HL-60 (cell line): ENCODE data around the gene FBXL7.

Experiments
- DNase-seq, 2 experiments: peaks; one replicate each; pipeline ENCODE4 v3.0.0-alpha.2; 2010 to 2020; ENCODE audit warnings: low read depth in 1 of 2, low spot score in 1 of 2
- H3K27ac ChIP-seq: fragments of 250-450 bp; sonication (Bioruptor Pico); replicated peaks from 2 replicates; pipeline ENCODE4 v1.5.1; 2020; ENCODE audit warnings: mild to moderate bottlenecking, moderate library complexity
- H3K27me3 ChIP-seq: fragments of 250-450 bp; sonication (Bioruptor Pico); 2 replicates; pipeline ENCODE4 v1.5.1; 2021; ENCODE audit warnings: mild to moderate bottlenecking, moderate library complexity; ENCODE audit not compliant: insufficient read depth, poor library complexity, severe bottlenecking
- H3K4me3 ChIP-seq: replicated peaks from 2 replicates; pipeline ENCODE4 v1.5.1; 2011; ENCODE audit warnings: mild to moderate bottlenecking, control low read depth, low read length; ENCODE audit not compliant: insufficient read depth
- GABPA ChIP-seq: IDR thresholded peaks from 2 replicates; pipeline ENCODE4 v1.6.1; 2012; ENCODE audit warnings: low read depth
- POLR2AphosphoS5 ChIP-seq: IDR thresholded peaks from 2 replicates; pipeline ENCODE4 v1.6.1; 2012; ENCODE audit warnings: low read depth
- SPI1 ChIP-seq: IDR thresholded peaks from 2 replicates; pipeline ENCODE4 v1.6.1; 2012; ENCODE audit warnings: low read depth, mild to moderate bottlenecking, borderline replicate concordance
- long read RNA-seq: library from polyadenylated mRNA; unstranded; transcript quantifications from one replicate; pipeline ENCODE4 v2.0.0, GENCODE V29; 2020
- TF ChIP-seq, protein P1 (sequence below): IDR thresholded peaks from one replicate; pipeline ENCODE4 v1.5.1; 2011; ENCODE audit warnings: low read length, control low read depth, inconsistent platforms; ENCODE audit not compliant: insufficient read depth
- TF ChIP-seq, protein P2 (sequence below): IDR thresholded peaks from 2 replicates; pipeline ENCODE4 v1.6.1; 2012; ENCODE audit warnings: low read depth; ENCODE audit not compliant: insufficient replicate concordance

Gene FBXL7
- long read RNA-seq: 0 reads

DNA sequence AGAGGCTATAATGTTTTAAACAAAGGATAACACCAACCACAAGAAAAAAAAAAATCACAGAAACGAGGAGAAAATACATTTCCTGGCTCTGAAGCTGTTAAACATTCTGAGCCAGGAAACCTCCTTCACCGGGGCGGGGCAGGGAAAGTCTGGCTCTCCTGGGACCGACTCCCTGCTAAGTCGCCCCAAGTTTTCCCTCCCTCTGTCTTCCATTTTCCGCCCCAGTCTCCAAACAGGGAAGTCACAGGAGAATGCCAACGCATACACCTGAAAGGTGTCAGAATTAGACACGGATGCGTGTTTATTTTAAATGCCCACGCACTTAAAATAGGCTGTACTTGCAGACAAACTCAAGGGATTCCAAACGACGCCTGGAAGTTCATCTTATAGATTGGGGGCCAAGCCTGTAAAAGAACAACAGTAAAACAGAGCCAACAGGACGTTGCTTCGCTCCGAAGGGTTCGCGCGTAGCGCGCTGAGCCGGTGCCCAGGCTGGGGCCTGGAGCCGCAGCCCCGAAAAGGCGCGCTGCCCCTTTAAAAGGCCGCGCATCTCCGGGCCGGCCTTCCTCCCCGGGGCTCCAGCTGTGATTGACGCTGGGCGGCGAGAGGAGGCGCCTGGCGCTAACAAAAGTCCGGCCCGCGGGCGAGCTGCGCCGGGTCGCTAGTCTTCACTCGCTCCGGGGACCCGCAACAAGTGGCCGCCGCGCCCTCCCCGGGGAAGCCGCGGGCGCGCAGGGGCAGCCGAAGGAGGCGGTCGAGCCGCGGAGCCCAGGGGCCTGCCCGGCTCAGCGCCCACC is at the start of gene FBXL7:
Gene FBXL7, plus strand, starts transcription at position 653 of the 797 bp plus-strand sequence.
- TF ChIP-seq SPI1: no peak
- TF ChIP-seq, protein P1, sequence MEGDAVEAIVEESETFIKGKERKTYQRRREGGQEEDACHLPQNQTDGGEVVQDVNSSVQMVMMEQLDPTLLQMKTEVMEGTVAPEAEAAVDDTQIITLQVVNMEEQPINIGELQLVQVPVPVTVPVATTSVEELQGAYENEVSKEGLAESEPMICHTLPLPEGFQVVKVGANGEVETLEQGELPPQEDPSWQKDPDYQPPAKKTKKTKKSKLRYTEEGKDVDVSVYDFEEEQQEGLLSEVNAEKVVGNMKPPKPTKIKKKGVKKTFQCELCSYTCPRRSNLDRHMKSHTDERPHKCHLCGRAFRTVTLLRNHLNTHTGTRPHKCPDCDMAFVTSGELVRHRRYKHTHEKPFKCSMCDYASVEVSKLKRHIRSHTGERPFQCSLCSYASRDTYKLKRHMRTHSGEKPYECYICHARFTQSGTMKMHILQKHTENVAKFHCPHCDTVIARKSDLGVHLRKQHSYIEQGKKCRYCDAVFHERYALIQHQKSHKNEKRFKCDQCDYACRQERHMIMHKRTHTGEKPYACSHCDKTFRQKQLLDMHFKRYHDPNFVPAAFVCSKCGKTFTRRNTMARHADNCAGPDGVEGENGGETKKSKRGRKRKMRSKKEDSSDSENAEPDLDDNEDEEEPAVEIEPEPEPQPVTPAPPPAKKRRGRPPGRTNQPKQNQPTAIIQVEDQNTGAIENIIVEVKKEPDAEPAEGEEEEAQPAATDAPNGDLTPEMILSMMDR: no peak
- no peak for TF ChIP-seq GABPA
- TF ChIP-seq POLR2AphosphoS5: no peak
- TF ChIP-seq, protein P2, sequence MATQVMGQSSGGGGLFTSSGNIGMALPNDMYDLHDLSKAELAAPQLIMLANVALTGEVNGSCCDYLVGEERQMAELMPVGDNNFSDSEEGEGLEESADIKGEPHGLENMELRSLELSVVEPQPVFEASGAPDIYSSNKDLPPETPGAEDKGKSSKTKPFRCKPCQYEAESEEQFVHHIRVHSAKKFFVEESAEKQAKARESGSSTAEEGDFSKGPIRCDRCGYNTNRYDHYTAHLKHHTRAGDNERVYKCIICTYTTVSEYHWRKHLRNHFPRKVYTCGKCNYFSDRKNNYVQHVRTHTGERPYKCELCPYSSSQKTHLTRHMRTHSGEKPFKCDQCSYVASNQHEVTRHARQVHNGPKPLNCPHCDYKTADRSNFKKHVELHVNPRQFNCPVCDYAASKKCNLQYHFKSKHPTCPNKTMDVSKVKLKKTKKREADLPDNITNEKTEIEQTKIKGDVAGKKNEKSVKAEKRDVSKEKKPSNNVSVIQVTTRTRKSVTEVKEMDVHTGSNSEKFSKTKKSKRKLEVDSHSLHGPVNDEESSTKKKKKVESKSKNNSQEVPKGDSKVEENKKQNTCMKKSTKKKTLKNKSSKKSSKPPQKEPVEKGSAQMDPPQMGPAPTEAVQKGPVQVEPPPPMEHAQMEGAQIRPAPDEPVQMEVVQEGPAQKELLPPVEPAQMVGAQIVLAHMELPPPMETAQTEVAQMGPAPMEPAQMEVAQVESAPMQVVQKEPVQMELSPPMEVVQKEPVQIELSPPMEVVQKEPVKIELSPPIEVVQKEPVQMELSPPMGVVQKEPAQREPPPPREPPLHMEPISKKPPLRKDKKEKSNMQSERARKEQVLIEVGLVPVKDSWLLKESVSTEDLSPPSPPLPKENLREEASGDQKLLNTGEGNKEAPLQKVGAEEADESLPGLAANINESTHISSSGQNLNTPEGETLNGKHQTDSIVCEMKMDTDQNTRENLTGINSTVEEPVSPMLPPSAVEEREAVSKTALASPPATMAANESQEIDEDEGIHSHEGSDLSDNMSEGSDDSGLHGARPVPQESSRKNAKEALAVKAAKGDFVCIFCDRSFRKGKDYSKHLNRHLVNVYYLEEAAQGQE: no peak
- Histone ChIP-seq H3K4me3 (no peak within 1 kb of the TSS), H3K27ac (no peak within 1 kb of the TSS), H3K27me3 (peaks cover 32% of the 10 kb centered on the region)
- no peak for DNase-seq

DNA sequence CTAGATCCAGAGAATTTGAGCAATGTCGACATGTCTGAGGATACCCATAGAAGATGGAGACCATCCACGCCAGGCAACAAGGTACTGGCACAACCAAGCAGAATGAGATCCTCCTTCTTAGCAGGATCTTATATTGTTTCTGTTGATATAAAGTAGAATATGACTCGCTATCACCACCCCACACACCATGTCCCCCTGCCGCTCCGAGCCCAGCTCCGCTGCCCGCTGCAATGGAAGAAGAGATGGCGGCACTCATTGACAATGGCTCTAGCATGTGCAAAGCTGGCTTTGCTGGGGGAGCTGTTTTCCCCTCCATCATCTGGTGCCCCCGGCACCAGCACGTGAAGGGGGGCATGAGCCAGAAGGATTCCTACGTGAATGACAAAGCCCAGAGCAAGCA is 49.5 kb upstream of the FBXL7 start:
- H3K27me3 ChIP-seq: no peaks in the 10 kb centered on the region
- no peak overlapping the region for H3K4me3 ChIP-seq
- TF ChIP-seq SPI1 (no peak), POLR2AphosphoS5 (no peak), GABPA (no peak)
- TF ChIP-seq, protein P2: no peak
- TF ChIP-seq, protein P1: no peak
- no peak overlapping the region for H3K27ac ChIP-seq
- DNase-seq: no peak

DNA sequence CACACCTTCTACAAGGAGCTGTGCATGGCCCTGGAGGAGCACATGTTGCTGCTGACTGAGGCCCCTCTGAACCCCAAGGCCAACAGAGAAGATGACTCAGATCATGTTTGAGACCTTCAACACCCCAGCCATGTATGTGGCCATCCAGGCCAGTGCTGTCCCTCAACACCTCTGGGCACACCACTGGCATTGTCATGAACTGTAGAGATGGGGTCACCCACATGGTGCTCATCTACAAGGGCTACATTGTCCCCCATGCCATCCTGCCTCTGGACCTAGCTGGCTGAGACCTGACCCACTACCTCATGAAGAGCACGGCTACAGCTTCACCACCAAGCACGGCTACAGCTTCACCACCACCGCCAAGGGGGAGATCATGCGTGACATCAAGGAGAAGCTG is 49.0 kb upstream of the FBXL7 start:
- TF ChIP-seq, protein P1: no peak
- TF ChIP-seq, protein P2: no peak
- TF ChIP-seq POLR2AphosphoS5 (no peak), SPI1 (no peak), GABPA (no peak)
- DNase-seq: no peak
- no peak overlapping the region for H3K27ac ChIP-seq
- no peak overlapping the region for H3K4me3 ChIP-seq
- H3K27me3 ChIP-seq: no peaks in the 10 kb centered on the region
